Erythroblast (primary cell): ENCODE results near the gene POM121L12.

Experiments
- GATA1 ChIP-seq: IDR thresholded peaks from 2 replicates; pipeline ENCODE4 v1.6.1; 2011; ENCODE audit warnings: low read depth, mild to moderate bottlenecking, control low read depth, low read length, moderate library complexity
- POLR2A ChIP-seq: IDR thresholded peaks from 2 replicates; pipeline ENCODE4 v1.6.1; 2011; ENCODE audit warnings: mild to moderate bottlenecking, low read length

DNA sequence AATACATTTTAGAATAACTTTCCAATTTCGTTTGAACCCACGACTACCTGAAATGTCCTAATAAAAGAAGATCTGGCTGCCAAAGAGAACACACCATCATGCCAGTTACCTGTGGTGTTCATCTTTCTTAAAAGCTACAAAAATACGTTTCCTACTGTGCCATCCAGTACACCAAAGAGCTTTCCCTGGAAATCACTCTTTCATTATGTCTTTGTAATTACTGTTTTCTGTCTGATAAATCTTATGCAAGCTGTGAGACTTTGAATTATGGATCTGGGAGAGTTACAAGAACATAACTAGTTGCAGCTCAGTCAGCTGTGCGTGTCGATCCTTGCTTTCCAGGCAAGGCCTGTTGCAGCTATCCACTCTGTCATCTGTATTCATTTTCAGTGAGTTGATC, 12.5 kb upstream of the POM121L12 start:
- TF ChIP-seq POLR2A: no peak
- no peak for TF ChIP-seq GATA1
